GM12878 (cell line): ENCODE data around the gene TTLL10.

ENCODE experiments used
- CHD1 ChIP-seq: IDR thresholded peaks from 2 replicates; pipeline ENCODE4 v1.6.1; 2012; ENCODE audit warnings: low read depth, low read length, improper control_type of control experiment
- EP300 ChIP-seq, 2 experiments: fragments of 150-350 bp in 1 of 2; IDR thresholded peaks; 2 replicates each; pipeline ENCODE4 v1.6.1; 2011 to 2012; ENCODE audit warnings: low read depth in 2 of 2, low read length in 2 of 2, borderline replicate concordance in 1 of 2, improper control_type of control experiment in 1 of 2, inconsistent platforms in 1 of 2; ENCODE audit not compliant: control insufficient read depth in 1 of 2
- POLR2AphosphoS5 ChIP-seq: IDR thresholded peaks from 2 replicates; pipeline ENCODE4 v1.6.1; 2011; ENCODE audit warnings: mild to moderate bottlenecking, low read length, inconsistent platforms
- RB1 ChIP-seq: fragments of 450-650 bp; formaldehyde crosslinking; IDR thresholded peaks from 2 replicates; pipeline ENCODE4 v1.6.1; 2017; ENCODE audit warnings: mild to moderate bottlenecking, borderline replicate concordance
- TAF1 ChIP-seq: IDR thresholded peaks from 2 replicates; pipeline ENCODE4 v1.6.1; 2011; ENCODE audit warnings: mild to moderate bottlenecking, low read depth, low read length, borderline replicate concordance
- ZNF687 ChIP-seq: fragments of 450-650 bp; IDR thresholded peaks from 2 replicates; pipeline ENCODE4 v1.6.1; 2017; ENCODE audit warnings: mild to moderate bottlenecking, moderate library complexity
- TF ChIP-seq, protein P1 (sequence below), 3 experiments: IDR thresholded peaks in 2 of 3; conservative IDR thresholded peaks in 1 of 3; 2 replicates each; pipeline ENCODE4 v1.5.1; 2011; ENCODE audit warnings: low read depth in 3 of 3, low read length in 3 of 3, mild to moderate bottlenecking in 3 of 3, control low read depth in 2 of 3, moderate library complexity in 2 of 3, inconsistent platforms in 1 of 3, mixed read lengths in 1 of 3; ENCODE audit not compliant: control insufficient read depth in 2 of 3, insufficient read depth in 1 of 3; ENCODE audit errors: extremely low read depth in 1 of 3

- TF ChIP-seq RB1 (no peak), TAF1 (no peak), POLR2AphosphoS5 (no peak), ZNF687 (no peak), EP300 (IDR thresholded peaks at IDR 0.05; ENCODE audit: borderline replicate concordance in 1 of 2, control insufficient read depth in 1 of 2, low read depth in 2 of 2, low read length in 2 of 2) (no peak), CHD1 (no peak)
- TF ChIP-seq, protein P1, sequence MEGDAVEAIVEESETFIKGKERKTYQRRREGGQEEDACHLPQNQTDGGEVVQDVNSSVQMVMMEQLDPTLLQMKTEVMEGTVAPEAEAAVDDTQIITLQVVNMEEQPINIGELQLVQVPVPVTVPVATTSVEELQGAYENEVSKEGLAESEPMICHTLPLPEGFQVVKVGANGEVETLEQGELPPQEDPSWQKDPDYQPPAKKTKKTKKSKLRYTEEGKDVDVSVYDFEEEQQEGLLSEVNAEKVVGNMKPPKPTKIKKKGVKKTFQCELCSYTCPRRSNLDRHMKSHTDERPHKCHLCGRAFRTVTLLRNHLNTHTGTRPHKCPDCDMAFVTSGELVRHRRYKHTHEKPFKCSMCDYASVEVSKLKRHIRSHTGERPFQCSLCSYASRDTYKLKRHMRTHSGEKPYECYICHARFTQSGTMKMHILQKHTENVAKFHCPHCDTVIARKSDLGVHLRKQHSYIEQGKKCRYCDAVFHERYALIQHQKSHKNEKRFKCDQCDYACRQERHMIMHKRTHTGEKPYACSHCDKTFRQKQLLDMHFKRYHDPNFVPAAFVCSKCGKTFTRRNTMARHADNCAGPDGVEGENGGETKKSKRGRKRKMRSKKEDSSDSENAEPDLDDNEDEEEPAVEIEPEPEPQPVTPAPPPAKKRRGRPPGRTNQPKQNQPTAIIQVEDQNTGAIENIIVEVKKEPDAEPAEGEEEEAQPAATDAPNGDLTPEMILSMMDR (IDR thresholded peaks at IDR 0.05 in 2 of 3, conservative IDR thresholded peaks at IDR 0.05 in 1 of 3; ENCODE audit: control insufficient read depth in 2 of 3, extremely low read depth in 1 of 3, insufficient read depth in 1 of 3, low read depth in 3 of 3, low read length in 3 of 3) = no peak
These were observed 73.1 kb downstream of the TTLL10 start, which contains the start of gene C1QTNF12 for GRCh38 chr1:1246577-1247340.
